Sigmoid colon (tissue), 4 donors: ENCODE measurements around the gene TBX5.

Experiments used
- CTCF ChIP-seq, 4 experiments: fragments of 450-650 bp in 3 of 4; fragments of 200-600 bp in 1 of 4; IDR thresholded peaks; one replicate each; pipeline ENCODE4 v1.5.1; 2016 to 2019; ENCODE audit warnings: antibody characterized with exemption in 4 of 4, mild to moderate bottlenecking in 3 of 4, moderate library complexity in 2 of 4
- POLR2A ChIP-seq, 2 donors: fragments of 450-650 bp; IDR thresholded peaks; one replicate each; pipeline ENCODE4 v1.6.1; 2016; ENCODE audit warnings: antibody characterized with exemption in 2 of 2, mild to moderate bottlenecking in 2 of 2, moderate library complexity in 2 of 2
- POLR2AphosphoS5 ChIP-seq, 4 donors: sonication (generic); formaldehyde crosslinking; IDR thresholded peaks; one replicate each; pipeline ENCODE4 v1.6.1; 2017; ENCODE audit warnings: antibody characterized with exemption in 4 of 4

GRCh38 chr12:114320101-114320500 is 85.8 kb downstream of the TBX5 start:
- TF ChIP-seq POLR2AphosphoS5 (IDR thresholded peaks at IDR 0.05) (no peak), CTCF (IDR thresholded peaks at IDR 0.05) (no peak), POLR2A (IDR thresholded peaks at IDR 0.05) (no peak)
